OCI-LY7 (cell line): ENCODE data around the gene PDGFB.

Experiments used
- CTCF ChIP-seq: fragments of 200-600 bp; sonication (generic); conservative IDR thresholded peaks from 2 replicates; pipeline ENCODE4 v1.5.1; 2014; ENCODE audit warnings: mild to moderate bottlenecking, antibody characterized with exemption, low read length, moderate library complexity, mixed read lengths
- EZH2phosphoT487 ChIP-seq: fragments of 200-600 bp; sonication (generic); IDR thresholded peaks from 2 replicates; pipeline ENCODE4 v1.6.1; 2018; ENCODE audit warnings: low read depth, borderline replicate concordance, mild to moderate bottlenecking, mixed run types, antibody characterized with exemption, low read length, moderate library complexity, mixed read lengths

GRCh38 chr22:39224550-39224949 lies 20.2 kb downstream of the PDGFB start:
- TF ChIP-seq CTCF, result no peak
- TF ChIP-seq EZH2phosphoT487, result no peak
